Measurements from ENCODE around the gene PFKM. TPM values are rescaled to one million over a fixed set of nuclear protein-coding genes. Genes with fewer than 3 reads are reported as not detected.

Gene PFKM
- total RNA-seq, 1 donor from 2014 or later = 141 TPM

DNA sequence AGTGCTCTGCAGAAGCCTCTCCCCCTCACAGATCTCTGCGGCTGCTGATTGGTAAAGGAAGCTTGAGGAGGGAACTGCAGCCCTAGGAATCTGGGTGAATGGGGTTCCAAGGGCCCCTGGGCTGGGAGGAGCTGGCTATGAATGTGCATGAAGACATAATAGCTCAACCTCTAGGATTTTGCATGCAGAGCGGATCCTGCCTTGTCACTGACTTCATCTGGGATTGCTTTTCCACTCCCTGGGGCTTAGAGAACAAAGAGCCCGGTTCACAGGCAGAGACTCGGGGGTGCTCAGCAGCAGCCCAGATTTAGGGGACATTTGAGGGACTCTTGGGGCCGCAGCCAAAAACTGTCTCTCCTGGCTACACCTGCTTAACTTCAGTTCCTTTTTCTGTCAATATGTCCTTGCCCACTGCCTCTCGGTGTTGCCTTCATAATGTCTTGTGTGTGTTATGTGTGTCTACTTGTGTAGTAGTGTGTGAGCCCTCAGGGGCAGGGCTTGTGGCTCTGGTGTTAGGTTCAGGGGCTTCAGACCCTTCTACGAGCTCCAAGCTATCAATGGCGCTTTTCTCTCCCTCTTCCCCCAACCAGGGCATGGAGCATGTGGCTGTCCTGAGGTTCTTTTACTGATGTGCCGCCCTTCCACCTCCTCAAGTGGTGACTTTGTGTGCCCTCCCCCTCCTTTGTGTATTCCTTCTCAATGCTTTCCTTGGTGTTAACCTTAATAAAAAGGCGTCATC, 66.2 kb downstream of the PFKM start:
- Mint-ChIP-seq H3K27me3 (peaks cover 94% of the 10 kb centered on the region), H3K36me3 (ENCODE audit: insufficient read depth) (no peaks in the 10 kb centered on the region), H3K27ac (no peak overlapping the region), H3K4me1 (ENCODE audit: low read depth) (peaks cover 3% of the 10 kb centered on the region), H3K4me3 (ENCODE audit: low read depth) (no peak overlapping the region), H3K9me3 (ENCODE audit: low read depth) (no peaks in the 10 kb centered on the region)
- TF ChIP-seq, protein P1, sequence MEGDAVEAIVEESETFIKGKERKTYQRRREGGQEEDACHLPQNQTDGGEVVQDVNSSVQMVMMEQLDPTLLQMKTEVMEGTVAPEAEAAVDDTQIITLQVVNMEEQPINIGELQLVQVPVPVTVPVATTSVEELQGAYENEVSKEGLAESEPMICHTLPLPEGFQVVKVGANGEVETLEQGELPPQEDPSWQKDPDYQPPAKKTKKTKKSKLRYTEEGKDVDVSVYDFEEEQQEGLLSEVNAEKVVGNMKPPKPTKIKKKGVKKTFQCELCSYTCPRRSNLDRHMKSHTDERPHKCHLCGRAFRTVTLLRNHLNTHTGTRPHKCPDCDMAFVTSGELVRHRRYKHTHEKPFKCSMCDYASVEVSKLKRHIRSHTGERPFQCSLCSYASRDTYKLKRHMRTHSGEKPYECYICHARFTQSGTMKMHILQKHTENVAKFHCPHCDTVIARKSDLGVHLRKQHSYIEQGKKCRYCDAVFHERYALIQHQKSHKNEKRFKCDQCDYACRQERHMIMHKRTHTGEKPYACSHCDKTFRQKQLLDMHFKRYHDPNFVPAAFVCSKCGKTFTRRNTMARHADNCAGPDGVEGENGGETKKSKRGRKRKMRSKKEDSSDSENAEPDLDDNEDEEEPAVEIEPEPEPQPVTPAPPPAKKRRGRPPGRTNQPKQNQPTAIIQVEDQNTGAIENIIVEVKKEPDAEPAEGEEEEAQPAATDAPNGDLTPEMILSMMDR (IDR thresholded peaks at IDR 0.05; ENCODE audit: unreplicated experiment) = no peak
- DNase-seq (ENCODE audit: low spot score, unreplicated experiment) = no peak

DNA sequence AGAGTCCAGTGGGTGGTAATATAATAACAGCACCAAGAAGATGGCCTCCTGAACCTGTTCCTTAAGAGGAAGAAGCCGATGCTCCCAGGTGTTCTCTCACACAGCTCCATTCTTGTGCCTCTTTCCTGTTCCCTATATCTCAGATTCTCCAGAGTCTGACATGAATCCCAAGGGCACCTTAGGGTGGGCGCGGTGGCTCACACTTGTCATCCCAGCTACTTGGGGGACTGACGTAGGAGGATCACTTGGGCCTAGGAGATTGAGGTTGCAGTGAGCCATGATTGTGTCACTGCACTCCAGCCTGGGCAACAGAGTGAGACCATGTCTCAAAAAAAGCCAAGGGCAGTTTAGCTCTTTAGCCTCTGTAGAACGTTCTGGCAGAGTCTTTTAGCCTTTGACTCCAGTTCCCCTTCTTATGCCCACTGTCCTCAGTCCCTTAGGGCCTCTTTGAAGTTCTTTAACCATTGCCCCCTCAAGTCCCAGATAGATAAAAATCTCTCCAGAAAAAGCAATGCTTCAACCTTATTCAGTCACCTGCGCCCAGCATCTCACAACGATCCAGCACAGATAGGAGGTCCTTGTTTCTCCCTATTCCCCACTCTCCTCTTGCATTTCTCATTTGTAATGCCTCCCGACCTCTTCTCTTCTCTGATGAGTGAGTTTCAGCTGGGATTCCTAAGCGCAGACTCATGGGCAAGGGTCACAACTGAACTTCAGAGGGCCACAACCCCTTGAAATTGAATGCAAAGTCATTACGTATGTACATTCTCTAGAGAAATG, 68.9 kb downstream of the PFKM start:
- H3K27me3 Mint-ChIP-seq = peaks cover 88% of the 10 kb centered on the region
- no peaks in the 10 kb centered on the region for H3K9me3 Mint-ChIP-seq (ENCODE audit: low read depth)
- no peaks in the 10 kb centered on the region for H3K36me3 Mint-ChIP-seq (ENCODE audit: insufficient read depth)
- H3K4me1 Mint-ChIP-seq (ENCODE audit: low read depth) = peaks cover 2% of the 10 kb centered on the region
- H3K27ac Mint-ChIP-seq = no peak overlapping the region
- no peak overlapping the region for H3K4me3 Mint-ChIP-seq (ENCODE audit: low read depth)
- no peak for DNase-seq (ENCODE audit: low spot score, unreplicated experiment)
- TF ChIP-seq, protein P1 (IDR thresholded peaks at IDR 0.05; ENCODE audit: unreplicated experiment) = no peak

DNA sequence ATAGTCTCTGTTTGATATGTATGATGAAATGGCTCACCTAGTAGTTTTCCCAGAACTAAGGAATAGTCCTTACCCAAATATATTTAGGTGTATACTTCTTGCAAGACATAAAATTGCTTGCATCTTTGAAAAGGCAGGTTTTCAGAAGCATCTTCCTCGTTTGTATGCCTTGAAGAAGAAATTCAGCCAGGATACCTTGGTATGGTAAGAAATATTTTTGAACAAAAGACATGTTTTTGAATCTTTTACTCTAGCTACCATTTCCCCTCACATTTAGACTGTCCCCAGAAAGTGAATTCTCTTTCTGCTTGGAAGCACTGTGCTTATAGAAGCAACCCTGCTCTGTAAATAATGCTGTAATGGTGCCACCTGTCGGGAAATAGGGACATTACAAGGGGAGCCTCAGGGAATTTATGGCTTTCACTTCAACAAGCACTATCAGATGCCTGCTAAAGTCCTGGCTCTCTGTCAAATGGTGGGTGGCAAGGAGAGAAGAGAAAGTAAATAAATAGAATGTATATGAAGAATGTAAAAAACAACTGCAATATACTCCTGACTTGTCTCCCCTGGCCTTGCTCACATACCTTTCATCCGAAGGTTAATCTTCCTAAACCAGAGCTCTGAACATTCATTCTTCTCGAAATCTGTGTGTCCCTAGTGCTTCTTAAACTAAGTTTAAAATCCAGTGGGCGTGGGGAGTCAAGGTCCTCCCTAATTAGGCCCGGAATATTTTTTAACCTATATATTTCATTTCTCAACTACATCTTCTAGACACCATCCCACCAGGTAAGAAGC, 70.4 kb downstream of the PFKM start:
- Mint-ChIP-seq H3K27me3 (peaks cover 90% of the 10 kb centered on the region), H3K27ac (no peak overlapping the region), H3K4me1 (ENCODE audit: low read depth) (no peaks in the 10 kb centered on the region), H3K9me3 (ENCODE audit: low read depth) (no peaks in the 10 kb centered on the region), H3K4me3 (ENCODE audit: low read depth) (no peak overlapping the region), H3K36me3 (ENCODE audit: insufficient read depth) (no peaks in the 10 kb centered on the region)
- peak; percentile 58 for DNase-seq (ENCODE audit: low spot score, unreplicated experiment)
- TF ChIP-seq, protein P1 (IDR thresholded peaks at IDR 0.05; ENCODE audit: unreplicated experiment) = peak; percentile 90

DNA sequence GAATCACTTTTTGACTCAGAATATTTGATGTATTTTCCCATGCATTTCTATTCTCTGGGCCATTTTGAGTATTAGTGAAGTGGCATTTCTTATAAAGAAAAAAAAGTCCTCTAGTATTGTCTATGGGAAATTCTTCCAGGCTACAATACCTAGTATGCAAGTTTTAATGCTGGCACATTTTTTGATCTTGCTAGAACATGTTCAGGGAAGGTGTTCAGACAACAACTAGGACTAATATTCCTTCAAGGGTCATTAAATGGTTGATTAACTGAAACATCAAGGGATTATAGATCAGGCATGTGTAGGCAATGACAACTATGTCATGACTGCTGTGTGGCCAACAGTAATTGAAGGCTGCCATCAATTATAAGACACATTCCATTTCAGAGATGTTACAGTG, 71.9 kb downstream of the PFKM start:
- H3K36me3 Mint-ChIP-seq (ENCODE audit: insufficient read depth) = no peaks in the 10 kb centered on the region

More for the DNA sequence above, 71.9 kb downstream of the PFKM start:
- H3K27me3 Mint-ChIP-seq = peaks cover 83% of the 10 kb centered on the region
- DNase-seq (ENCODE audit: low spot score, unreplicated experiment) = no peak
- H3K27ac Mint-ChIP-seq = no peak overlapping the region
- no peak overlapping the region for H3K4me3 Mint-ChIP-seq (ENCODE audit: low read depth)
- H3K4me1 Mint-ChIP-seq (ENCODE audit: low read depth) = no peaks in the 10 kb centered on the region
- TF ChIP-seq, protein P1 (IDR thresholded peaks at IDR 0.05; ENCODE audit: unreplicated experiment) = no peak
- H3K9me3 Mint-ChIP-seq (ENCODE audit: low read depth) = no peaks in the 10 kb centered on the region

Measured in progenitor cell of endocrine pancreas (in vitro differentiated cells).